Large intestine (tissue), 3 donors: Measurements from ENCODE around the gene G3BP1. TPM values are rescaled to one million over a fixed set of nuclear protein-coding genes. Genes with fewer than 3 reads are reported as not detected.
A peak's percentile ranks its signal among the peaks of the same experiment; 100 is the strongest.
"Not testable (repeated sequence)": the region's sequence is repeated elsewhere in the genome, so short reads cannot be mapped to it uniquely, and the experiment has no call there.

Source experiments
- DNase-seq, 2 donors: peaks; one replicate each; pipeline versions ENCODE4 v3.0.0 to v3.0.0-alpha.2; 2013
- H3K27ac ChIP-seq: one replicate; pipeline ENCODE4 v1.5.1; 2013; ENCODE audit warnings: low read length
- H3K27me3 ChIP-seq: 2 replicates; pipeline ENCODE4 v1.6.1; 2013; ENCODE audit warnings: low read length; ENCODE audit not compliant: control insufficient read depth, insufficient read depth
- H3K36me3 ChIP-seq: 2 replicates; pipeline ENCODE4 v1.6.1; 2013; ENCODE audit warnings: low read length; ENCODE audit not compliant: control insufficient read depth, insufficient read depth
- H3K4me1 ChIP-seq: one replicate; pipeline ENCODE4 v1.6.1; 2013; ENCODE audit warnings: low read length; ENCODE audit not compliant: control insufficient read depth, insufficient read depth
- H3K4me3 ChIP-seq: one replicate; pipeline ENCODE4 v1.5.1; 2013; ENCODE audit warnings: low read length
- H3K9me3 ChIP-seq: one replicate; pipeline ENCODE4 v1.6.1; 2013; ENCODE audit warnings: mild to moderate bottlenecking, low read depth, low read length, moderate library complexity; ENCODE audit not compliant: control insufficient read depth
- WGBS: methylation state at CpG from one replicate; pipeline ENCODE4 v1.1.5; 2013; ENCODE audit warnings: low lambda C conversion rate; ENCODE audit not compliant: insufficient coverage; 5-methylcytosine and 5-hydroxymethylcytosine counted together
- polyA plus RNA-seq: library from polyadenylated mRNA; unstranded; fragments of 120-200 nt; gene quantifications from one replicate; pipeline ENCODE4 v1.2.1, GENCODE V29; 2013

Gene G3BP1
- polyA plus RNA-seq, 1 donor = 111 TPM

DNA sequence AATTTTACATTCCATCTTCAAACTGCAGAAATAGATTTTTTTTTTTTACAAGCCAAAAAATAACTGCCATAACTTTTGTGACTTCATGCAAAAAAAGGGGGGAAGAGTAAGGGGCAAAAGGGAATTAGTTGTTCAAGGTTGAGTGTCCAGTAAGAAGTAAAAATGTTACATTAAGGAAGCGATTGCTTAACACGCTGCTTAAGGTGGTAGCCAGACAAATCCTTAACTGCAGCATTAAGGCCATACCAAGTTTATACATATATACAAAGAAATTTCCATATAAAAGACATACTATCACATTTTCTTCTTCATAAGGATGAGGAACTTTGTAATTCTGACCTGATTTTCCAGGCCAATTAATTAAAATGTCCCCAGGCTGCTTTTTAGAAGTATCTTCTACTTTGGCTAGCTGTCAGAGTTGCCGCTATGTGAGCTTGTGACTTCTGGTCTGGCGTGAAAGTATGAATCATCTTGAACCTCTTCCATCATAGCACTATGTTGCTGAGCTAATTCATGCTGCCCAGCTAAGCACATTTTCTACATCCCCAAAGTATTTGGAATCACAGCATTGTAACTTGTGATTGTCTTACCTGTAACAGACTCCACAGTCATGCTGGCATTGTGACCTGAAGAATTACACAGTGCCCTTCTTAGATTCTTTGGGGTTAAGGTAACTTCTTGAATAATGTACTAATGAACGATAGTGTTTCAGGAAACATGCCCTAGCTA, 40.0 kb downstream of the G3BP1 start:
- Histone ChIP-seq H3K4me1 (no peaks in the 10 kb centered on the region), H3K27ac (no peak overlapping the region), H3K27me3 (no peaks in the 10 kb centered on the region), H3K36me3 (peaks cover 45% of the 10 kb centered on the region), H3K4me3 (no peak overlapping the region), H3K9me3 (no peaks in the 10 kb centered on the region)
- WGBS = no CpG with 5 or more reads among the region's 5 CpGs
- no peak for DNase-seq

GRCh38 chr5:151812757-151813309, 41.1 kb downstream of the G3BP1 start:
- Histone ChIP-seq H3K27ac (no peak overlapping the region), H3K36me3 (peaks cover 42% of the 10 kb centered on the region)
- DNase-seq = no peak

DNA sequence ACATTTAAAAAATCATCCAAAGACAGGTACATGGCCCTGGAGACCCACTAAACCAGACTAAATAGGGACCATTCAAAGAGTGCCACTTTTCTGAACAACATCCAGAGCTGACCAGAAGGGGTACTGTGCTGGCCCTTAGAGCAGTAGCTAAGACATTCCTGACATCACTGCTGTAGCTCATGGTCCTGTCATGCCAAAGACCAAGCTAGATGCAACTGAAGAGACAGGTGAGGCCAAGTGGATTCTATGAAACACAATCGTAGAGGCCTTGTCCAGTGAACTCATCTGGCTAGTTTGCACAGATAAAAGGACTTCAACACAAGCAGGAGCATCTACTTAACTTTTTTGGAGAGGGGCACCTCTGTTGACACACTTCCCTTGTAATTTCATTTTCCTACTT, 43.3 kb downstream of the G3BP1 start:
- Histone ChIP-seq H3K36me3 (peaks cover 29% of the 10 kb centered on the region), H3K27me3 (no peaks in the 10 kb centered on the region), H3K27ac (no peak overlapping the region), H3K4me3 (no peak overlapping the region), H3K9me3 (no peaks in the 10 kb centered on the region), H3K4me1 (no peaks in the 10 kb centered on the region)
- no CpG with 5 or more reads among the region's 1 CpG for WGBS
- no peak for DNase-seq

More at GRCh38 chr5:151812757-151813309, 41.1 kb downstream of the G3BP1 start:
- H3K4me1 ChIP-seq = no peaks in the 10 kb centered on the region
- no CpG with 5 or more reads among the region's 2 CpGs for WGBS
- no peaks in the 10 kb centered on the region for H3K9me3 ChIP-seq
- H3K4me3 ChIP-seq = no peak overlapping the region
- H3K27me3 ChIP-seq = no peaks in the 10 kb centered on the region

GRCh38 chr5:151819830-151820229, 48.1 kb downstream of the G3BP1 start:
- Histone ChIP-seq H3K4me3 (no peak overlapping the region), H3K27me3 (no peaks in the 10 kb centered on the region), H3K9me3 (no peaks in the 10 kb centered on the region), H3K4me1 (peaks cover 4% of the 10 kb centered on the region), H3K27ac (no peak overlapping the region), H3K36me3 (peaks cover 3% of the 10 kb centered on the region)
- DNase-seq = no peak

- WGBS = 100% methylated on average over 1 of the region's 3 CpGs
- no peak for DNase-seq
Observed at GRCh38 chr5:151820271-151820670, 48.5 kb downstream of the G3BP1 start.

DNA sequence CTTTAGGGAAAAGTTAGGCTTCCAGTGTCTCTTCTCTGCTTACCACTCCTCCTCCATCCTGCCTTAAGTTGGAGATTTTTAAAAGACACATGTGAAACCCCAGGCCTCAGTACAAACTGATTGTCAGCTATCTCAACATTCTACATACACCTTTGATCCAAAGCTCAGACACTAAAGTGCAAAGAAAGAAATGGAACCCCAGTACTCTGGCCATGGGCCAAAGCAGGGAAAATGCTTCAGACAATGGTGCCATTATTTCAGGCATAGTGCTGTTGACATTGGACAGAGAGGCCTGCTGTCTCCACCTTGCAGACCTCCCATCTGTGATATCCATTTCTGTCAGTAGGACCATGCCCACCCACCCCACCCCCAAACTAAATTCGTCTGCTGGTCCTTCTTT, 49.1 kb downstream of the G3BP1 start:
- WGBS = no CpG with 5 or more reads among the region's 1 CpG
- Histone ChIP-seq H3K36me3 (no peaks in the 10 kb centered on the region), H3K27ac (no peak overlapping the region), H3K4me1 (peaks cover 4% of the 10 kb centered on the region), H3K9me3 (no peaks in the 10 kb centered on the region), H3K4me3 (no peak overlapping the region), H3K27me3 (no peaks in the 10 kb centered on the region)
- DNase-seq = peak; percentile 14 to 64

More at GRCh38 chr5:151820271-151820670, 48.5 kb downstream of the G3BP1 start:
- Histone ChIP-seq H3K4me1 (peaks cover 4% of the 10 kb centered on the region), H3K9me3 (no peaks in the 10 kb centered on the region), H3K36me3 (no peaks in the 10 kb centered on the region), H3K27ac (no peak overlapping the region), H3K27me3 (no peaks in the 10 kb centered on the region), H3K4me3 (no peak overlapping the region)

- WGBS = no CpG with 5 or more reads among the region's 4 CpGs
- H3K9me3 ChIP-seq = no peaks in the 10 kb centered on the region
- H3K27me3 ChIP-seq = no peaks in the 10 kb centered on the region
- no peak overlapping the region for H3K4me3 ChIP-seq
- H3K36me3 ChIP-seq = no peaks in the 10 kb centered on the region
- H3K4me1 ChIP-seq = peaks cover 4% of the 10 kb centered on the region
- no peak overlapping the region for H3K27ac ChIP-seq
- DNase-seq = no peak
Observed at GRCh38 chr5:151822141-151822540, 50.4 kb downstream of the G3BP1 start.

DNA sequence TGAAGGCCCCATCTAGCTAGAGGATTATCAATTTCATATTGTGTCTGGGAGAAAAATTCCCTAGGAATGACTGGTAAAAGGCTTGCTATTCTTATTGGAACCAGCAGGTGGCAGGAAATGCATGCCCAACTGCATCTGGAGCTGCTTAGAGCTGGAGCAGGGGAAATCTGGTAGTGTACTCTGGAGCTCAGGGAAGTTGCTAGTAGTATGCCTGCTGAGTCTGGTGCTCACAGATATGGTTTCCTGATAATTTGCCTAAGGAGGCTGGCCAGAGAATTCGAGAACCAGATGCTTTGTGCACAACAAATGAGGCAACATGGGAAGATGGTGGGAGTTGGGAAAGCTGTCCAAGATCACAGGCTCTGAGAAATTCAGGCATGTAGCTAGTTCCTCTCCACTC, 53.7 kb downstream of the G3BP1 start:
- Histone ChIP-seq H3K27me3 (no peaks in the 10 kb centered on the region), H3K4me3 (no peak overlapping the region), H3K27ac (no peak overlapping the region), H3K36me3 (no peaks in the 10 kb centered on the region), H3K9me3 (no peaks in the 10 kb centered on the region), H3K4me1 (peaks cover 4% of the 10 kb centered on the region)
- no CpG with 5 or more reads among the region's 1 CpG for WGBS
- peak; percentile 37 to 49 for DNase-seq

DNA sequence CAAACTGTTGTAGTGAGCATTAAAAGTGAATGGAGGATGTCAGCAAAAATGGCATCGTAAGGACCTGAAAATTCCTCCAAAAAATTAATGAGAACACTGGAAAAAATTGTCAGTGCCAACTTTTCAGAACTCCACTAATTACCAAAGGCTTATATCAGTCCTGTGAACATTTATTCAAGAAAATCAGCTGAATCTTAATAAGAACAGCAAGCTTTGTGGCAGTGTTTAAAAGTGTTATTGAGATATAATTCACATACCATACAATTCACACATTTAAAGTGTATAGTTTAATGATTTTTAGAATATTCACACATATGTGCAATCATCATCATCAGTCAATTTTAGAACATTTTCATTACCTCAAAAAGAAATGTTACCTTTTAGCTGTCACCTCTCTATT, 57.6 kb downstream of the G3BP1 start:
- Histone ChIP-seq H3K4me3 (no peak overlapping the region), H3K36me3 (no peaks in the 10 kb centered on the region), H3K9me3 (peaks cover 5% of the 10 kb centered on the region), H3K4me1 (no peaks in the 10 kb centered on the region), H3K27me3 (no peaks in the 10 kb centered on the region), H3K27ac (no peak overlapping the region)
- no CpG with 5 or more reads among the region's 1 CpG for WGBS
- DNase-seq = no peak

DNA sequence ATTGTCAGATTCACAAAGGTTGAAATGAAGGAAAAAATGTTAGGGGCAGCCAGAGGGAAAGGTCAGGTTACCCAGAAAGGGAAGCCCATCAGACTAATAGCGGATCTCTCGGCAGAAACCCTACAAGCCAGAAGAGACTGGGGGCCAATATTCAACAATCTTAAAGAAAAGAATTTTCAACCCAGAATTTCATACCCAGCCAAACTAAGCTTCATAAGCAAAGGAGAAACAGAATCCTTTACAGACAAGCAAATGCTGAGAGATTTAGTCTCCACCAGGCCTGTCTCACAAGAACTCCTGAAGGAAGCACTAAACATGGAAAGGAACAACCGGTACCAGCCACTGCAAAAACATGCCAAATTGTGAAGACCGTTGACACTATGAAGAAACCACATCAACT, 61.1 kb downstream of the G3BP1 start:
- H3K27me3 ChIP-seq, H3K36me3 ChIP-seq, H3K4me1 ChIP-seq, H3K4me3 ChIP-seq, H3K9me3 ChIP-seq, H3K27ac ChIP-seq, DNase-seq: not testable (repeated sequence)
- WGBS = no CpG with 5 or more reads among the region's 4 CpGs

DNA sequence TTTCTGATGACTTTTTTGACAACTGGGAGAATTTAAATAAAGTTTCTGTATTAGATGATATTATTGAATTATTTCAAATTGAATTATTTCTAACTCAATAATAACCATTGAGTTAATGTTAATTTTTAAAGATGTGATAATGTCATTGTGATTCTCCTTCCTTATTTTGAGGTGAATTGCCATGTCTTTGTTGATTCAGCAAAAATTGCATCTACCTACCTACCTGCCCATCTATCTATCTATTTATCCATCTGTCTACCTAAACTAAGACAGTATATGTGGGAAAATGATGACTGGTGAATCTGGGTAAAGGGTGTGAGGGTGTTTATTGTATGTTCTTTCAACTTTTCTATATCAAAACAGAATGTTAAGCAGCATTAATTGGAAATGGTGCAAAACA, 75.0 kb downstream of the G3BP1 start:
- H3K36me3 ChIP-seq = no peaks in the 10 kb centered on the region
- no peaks in the 10 kb centered on the region for H3K27me3 ChIP-seq
- no peaks in the 10 kb centered on the region for H3K4me1 ChIP-seq
- H3K27ac ChIP-seq = no peak overlapping the region
- no peaks in the 10 kb centered on the region for H3K9me3 ChIP-seq
- no peak for DNase-seq
- no peak overlapping the region for H3K4me3 ChIP-seq
